ENCODE measurements around the gene HEMGN. TPM values are rescaled to one million over a fixed set of nuclear protein-coding genes. Genes with fewer than 3 reads are reported as not detected.

The HEMGN gene
- total RNA-seq, 1 experiment from 2014 or later = 0.11 TPM

DNA sequence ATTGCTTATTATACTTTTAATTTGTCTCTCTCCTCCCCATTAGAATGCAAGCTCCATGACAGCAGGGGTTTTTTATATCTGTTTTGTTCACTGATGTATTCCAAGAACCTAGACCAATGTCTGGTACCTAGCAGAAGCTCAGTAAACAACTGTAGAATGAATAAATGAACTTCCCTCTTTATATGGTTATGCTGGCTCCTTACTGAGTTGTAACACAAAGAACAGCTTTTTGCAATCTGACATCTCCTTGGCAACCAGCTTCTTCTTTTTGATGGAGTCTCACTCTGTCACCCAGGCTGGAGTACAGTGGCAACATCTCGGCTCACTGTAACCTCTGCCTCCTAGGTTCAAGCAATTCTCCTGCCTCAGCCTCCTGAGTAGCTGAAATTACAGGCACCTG, 29.3 kb downstream of the HEMGN start:
- H3K27me3 Mint-ChIP-seq (ENCODE audit: low read depth) = no peaks in the 10 kb centered on the region
- H3K4me3 Mint-ChIP-seq = no peak overlapping the region
- H3K9me3 Mint-ChIP-seq = no peaks in the 10 kb centered on the region
- TF ChIP-seq, protein P1, sequence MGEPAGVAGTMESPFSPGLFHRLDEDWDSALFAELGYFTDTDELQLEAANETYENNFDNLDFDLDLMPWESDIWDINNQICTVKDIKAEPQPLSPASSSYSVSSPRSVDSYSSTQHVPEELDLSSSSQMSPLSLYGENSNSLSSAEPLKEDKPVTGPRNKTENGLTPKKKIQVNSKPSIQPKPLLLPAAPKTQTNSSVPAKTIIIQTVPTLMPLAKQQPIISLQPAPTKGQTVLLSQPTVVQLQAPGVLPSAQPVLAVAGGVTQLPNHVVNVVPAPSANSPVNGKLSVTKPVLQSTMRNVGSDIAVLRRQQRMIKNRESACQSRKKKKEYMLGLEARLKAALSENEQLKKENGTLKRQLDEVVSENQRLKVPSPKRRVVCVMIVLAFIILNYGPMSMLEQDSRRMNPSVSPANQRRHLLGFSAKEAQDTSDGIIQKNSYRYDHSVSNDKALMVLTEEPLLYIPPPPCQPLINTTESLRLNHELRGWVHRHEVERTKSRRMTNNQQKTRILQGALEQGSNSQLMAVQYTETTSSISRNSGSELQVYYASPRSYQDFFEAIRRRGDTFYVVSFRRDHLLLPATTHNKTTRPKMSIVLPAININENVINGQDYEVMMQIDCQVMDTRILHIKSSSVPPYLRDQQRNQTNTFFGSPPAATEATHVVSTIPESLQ (CRISPR knock-in tag; IDR thresholded peaks at IDR 0.05) = no peak
- no peak for TF ChIP-seq EMX1 (CRISPR knock-in tag; IDR thresholded peaks at IDR 0.05)
- no peak for TF ChIP-seq ZNF232 (CRISPR knock-in tag; IDR thresholded peaks at IDR 0.05)
- TF ChIP-seq FOXK1 (CRISPR knock-in tag; IDR thresholded peaks at IDR 0.05) = no peak
- no peak for TF ChIP-seq ZSCAN18 (CRISPR knock-in tag; IDR thresholded peaks at IDR 0.05)
- no peak for TF ChIP-seq NR3C1 (CRISPR knock-in tag; conservative IDR thresholded peaks at IDR 0.05; ENCODE audit: low read depth)
- no peak for TF ChIP-seq CREB1 (CRISPR knock-in tag; IDR thresholded peaks at IDR 0.05)
- TF ChIP-seq OVOL2 (CRISPR knock-in tag; IDR thresholded peaks at IDR 0.05; ENCODE audit: borderline replicate concordance) = no peak
- no peak for TF ChIP-seq SOX15 (CRISPR knock-in tag; IDR thresholded peaks at IDR 0.05)
- TF ChIP-seq, protein P2, sequence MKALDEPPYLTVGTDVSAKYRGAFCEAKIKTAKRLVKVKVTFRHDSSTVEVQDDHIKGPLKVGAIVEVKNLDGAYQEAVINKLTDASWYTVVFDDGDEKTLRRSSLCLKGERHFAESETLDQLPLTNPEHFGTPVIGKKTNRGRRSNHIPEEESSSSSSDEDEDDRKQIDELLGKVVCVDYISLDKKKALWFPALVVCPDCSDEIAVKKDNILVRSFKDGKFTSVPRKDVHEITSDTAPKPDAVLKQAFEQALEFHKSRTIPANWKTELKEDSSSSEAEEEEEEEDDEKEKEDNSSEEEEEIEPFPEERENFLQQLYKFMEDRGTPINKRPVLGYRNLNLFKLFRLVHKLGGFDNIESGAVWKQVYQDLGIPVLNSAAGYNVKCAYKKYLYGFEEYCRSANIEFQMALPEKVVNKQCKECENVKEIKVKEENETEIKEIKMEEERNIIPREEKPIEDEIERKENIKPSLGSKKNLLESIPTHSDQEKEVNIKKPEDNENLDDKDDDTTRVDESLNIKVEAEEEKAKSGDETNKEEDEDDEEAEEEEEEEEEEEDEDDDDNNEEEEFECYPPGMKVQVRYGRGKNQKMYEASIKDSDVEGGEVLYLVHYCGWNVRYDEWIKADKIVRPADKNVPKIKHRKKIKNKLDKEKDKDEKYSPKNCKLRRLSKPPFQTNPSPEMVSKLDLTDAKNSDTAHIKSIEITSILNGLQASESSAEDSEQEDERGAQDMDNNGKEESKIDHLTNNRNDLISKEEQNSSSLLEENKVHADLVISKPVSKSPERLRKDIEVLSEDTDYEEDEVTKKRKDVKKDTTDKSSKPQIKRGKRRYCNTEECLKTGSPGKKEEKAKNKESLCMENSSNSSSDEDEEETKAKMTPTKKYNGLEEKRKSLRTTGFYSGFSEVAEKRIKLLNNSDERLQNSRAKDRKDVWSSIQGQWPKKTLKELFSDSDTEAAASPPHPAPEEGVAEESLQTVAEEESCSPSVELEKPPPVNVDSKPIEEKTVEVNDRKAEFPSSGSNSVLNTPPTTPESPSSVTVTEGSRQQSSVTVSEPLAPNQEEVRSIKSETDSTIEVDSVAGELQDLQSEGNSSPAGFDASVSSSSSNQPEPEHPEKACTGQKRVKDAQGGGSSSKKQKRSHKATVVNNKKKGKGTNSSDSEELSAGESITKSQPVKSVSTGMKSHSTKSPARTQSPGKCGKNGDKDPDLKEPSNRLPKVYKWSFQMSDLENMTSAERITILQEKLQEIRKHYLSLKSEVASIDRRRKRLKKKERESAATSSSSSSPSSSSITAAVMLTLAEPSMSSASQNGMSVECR (CRISPR knock-in tag; IDR thresholded peaks at IDR 0.05; ENCODE audit: borderline replicate concordance) = no peak
- TF ChIP-seq IRF2 (CRISPR knock-in tag; IDR thresholded peaks at IDR 0.05; ENCODE audit: borderline replicate concordance, low read depth) = no peak
- no peak for TF ChIP-seq ZNF512 (CRISPR knock-in tag; IDR thresholded peaks at IDR 0.05; ENCODE audit: borderline replicate concordance)
- no peak for TF ChIP-seq ATF2 (CRISPR knock-in tag; IDR thresholded peaks at IDR 0.05; ENCODE audit: borderline replicate concordance, low read depth)
- TF ChIP-seq CBFB (CRISPR knock-in tag; IDR thresholded peaks at IDR 0.05; ENCODE audit: low read depth) = no peak
- TF ChIP-seq ZBTB21 (CRISPR knock-in tag; IDR thresholded peaks at IDR 0.05; ENCODE audit: borderline replicate concordance) = no peak
- ATAC-seq = no peak
- H3K4me1 Mint-ChIP-seq = no peaks in the 10 kb centered on the region
- no peak for DNase-seq (ENCODE audit: low spot score)
- peaks cover 3% of the 10 kb centered on the region; the same call in 1 of the 2 replicates for H3K36me3 Mint-ChIP-seq
- H3K27ac Mint-ChIP-seq = no peak overlapping the region
- ChIA-PET CTCF (no interaction called here), POLR2A (no interaction called here)

DNA sequence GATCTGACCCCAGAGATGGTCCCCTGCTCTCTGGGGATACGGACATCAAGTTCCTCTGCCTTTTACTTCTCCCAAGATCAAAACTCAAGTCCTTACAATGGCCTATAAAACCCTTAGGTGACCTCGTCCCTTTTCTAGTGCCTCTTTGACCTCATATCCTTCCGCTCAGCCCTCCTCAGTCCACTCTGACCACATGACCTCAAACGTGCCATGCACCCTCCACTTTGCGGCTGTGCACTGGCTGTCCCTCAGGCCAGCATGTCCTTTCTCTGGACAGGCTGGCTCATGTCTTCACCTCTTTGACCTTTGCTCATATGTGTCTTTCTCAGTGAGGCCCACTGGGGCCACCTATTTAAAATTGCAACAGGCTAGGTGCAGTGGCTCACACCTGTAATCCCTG, 30.3 kb downstream of the HEMGN start:
- no peak overlapping the region for H3K4me3 Mint-ChIP-seq

More for the DNA sequence above, 30.3 kb downstream of the HEMGN start:
- POLR2A ChIA-PET = no interaction called here
- Mint-ChIP-seq H3K4me1 (no peaks in the 10 kb centered on the region), H3K36me3 (peaks cover 3% of the 10 kb centered on the region; the same call in 1 of the 2 replicates), H3K27me3 (ENCODE audit: low read depth) (no peaks in the 10 kb centered on the region), H3K27ac (no peak overlapping the region; the same call in 1 of the 2 replicates), H3K9me3 (no peaks in the 10 kb centered on the region)
- ATAC-seq = no peak
- DNase-seq (ENCODE audit: low spot score) = no peak
- TF ChIP-seq SMAD3 (CRISPR knock-in tag; IDR thresholded peaks at IDR 0.05; ENCODE audit: borderline replicate concordance) (no peak), JAZF1 (CRISPR knock-in tag; IDR thresholded peaks at IDR 0.05) (no peak), ZNF121 (CRISPR knock-in tag; IDR thresholded peaks at IDR 0.05) (no peak), ZNF396 (CRISPR knock-in tag; IDR thresholded peaks at IDR 0.05; ENCODE audit: borderline replicate concordance) (no peak), ATF2 (CRISPR knock-in tag; IDR thresholded peaks at IDR 0.05; ENCODE audit: borderline replicate concordance, low read depth) (no peak), IRF2 (CRISPR knock-in tag; IDR thresholded peaks at IDR 0.05; ENCODE audit: borderline replicate concordance, low read depth) (no peak)
- CTCF ChIA-PET = no interaction called here
